NCI-H345 treated with DMSO at 0.1 percent for 48 hours (cell line): Measurements from ENCODE around the gene PRKACG.

ENCODE experiments used
- DNase-seq: peaks from one replicate; lab custom pipeline; 2025; ENCODE audit not compliant: unreplicated experiment; lab: John Stamatoyannopoulos, UW

The PRKACG gene

GRCh38 chr9:68983522-68984424 is 30.1 kb downstream of the PRKACG start:
- no peak for DNase-seq

- no peak for DNase-seq
These were observed 30.9 kb downstream of the PRKACG start for GRCh38 chr9:68983008-68983411.

GRCh38 chr9:68981789-68982188 is 32.1 kb downstream of the PRKACG start:
- no peak for DNase-seq

GRCh38 chr9:68980341-68980914 is 33.5 kb downstream of the PRKACG start:
- DNase-seq = no peak

GRCh38 chr9:68979538-68980314 is 34.2 kb downstream of the PRKACG start:
- no peak for DNase-seq

GRCh38 chr9:68978501-68978900 is 35.4 kb downstream of the PRKACG start:
- DNase-seq = no peak

- no peak for DNase-seq
These were observed 35.8 kb downstream of the PRKACG start for GRCh38 chr9:68978066-68978465.

- DNase-seq = no peak
These were observed 38.4 kb downstream of the PRKACG start for GRCh38 chr9:68975365-68976043.

- DNase-seq = no peak
These were observed 39.0 kb downstream of the PRKACG start for GRCh38 chr9:68974901-68975300.

- no peak for DNase-seq
These were observed 39.5 kb downstream of the PRKACG start for GRCh38 chr9:68974431-68974830.

GRCh38 chr9:68973619-68974018 is 40.3 kb downstream of the PRKACG start:
- DNase-seq = no peak

- DNase-seq = no peak
These were observed 43.8 kb downstream of the PRKACG start for GRCh38 chr9:68970151-68970550.

- no peak for DNase-seq
These were observed 44.4 kb downstream of the PRKACG start for GRCh38 chr9:68969538-68969937.

GRCh38 chr9:68967800-68968199 is 46.1 kb downstream of the PRKACG start:
- no peak for DNase-seq

GRCh38 chr9:68966496-68966944 is 47.4 kb downstream of the PRKACG start:
- DNase-seq = no peak

GRCh38 chr9:68964765-68965164 is 49.1 kb downstream of the PRKACG start:
- no peak for DNase-seq

GRCh38 chr9:68964102-68964541 is 49.8 kb downstream of the PRKACG start:
- DNase-seq = no peak

- DNase-seq = no peak
These were observed 50.5 kb downstream of the PRKACG start for GRCh38 chr9:68963416-68963815.
